Duodenal mucosa (tissue), 2 donors: ENCODE measurements around the gene ETF1.

ENCODE experiments used
- H3K27ac ChIP-seq: one replicate; pipeline ENCODE4 v1.7.0; 2013; ENCODE audit warnings: low read depth, low read length
- H3K27me3 ChIP-seq, 2 donors: one replicate each; pipeline ENCODE4 v1.7.0; 2013; ENCODE audit warnings: low read length in 2 of 2, control low read depth in 1 of 2; ENCODE audit not compliant: insufficient read depth in 2 of 2, control insufficient read depth in 1 of 2
- H3K36me3 ChIP-seq, 2 donors: one replicate each; pipeline ENCODE4 v1.7.0; 2013; ENCODE audit warnings: low read length in 2 of 2, control low read depth in 1 of 2; ENCODE audit not compliant: insufficient read depth in 2 of 2, control insufficient read depth in 1 of 2
- H3K4me1 ChIP-seq, 2 donors: one replicate each; pipeline ENCODE4 v1.7.0; 2013; ENCODE audit warnings: low read length in 2 of 2, control low read depth in 1 of 2; ENCODE audit not compliant: insufficient read depth in 2 of 2, control insufficient read depth in 1 of 2
- H3K4me3 ChIP-seq, 2 donors: one replicate each; pipeline ENCODE4 v1.7.0; 2013; ENCODE audit warnings: low read length in 2 of 2, low read depth in 1 of 2
- H3K9ac ChIP-seq, 2 donors: one replicate each; pipeline ENCODE4 v1.7.0; 2013; ENCODE audit warnings: low read length in 2 of 2, low read depth in 1 of 2
- H3K9me3 ChIP-seq, 2 donors: one replicate each; pipeline ENCODE4 v1.7.0; 2013; ENCODE audit warnings: low read length in 2 of 2, control low read depth in 1 of 2; ENCODE audit not compliant: control insufficient read depth in 1 of 2

The ETF1 gene

DNA sequence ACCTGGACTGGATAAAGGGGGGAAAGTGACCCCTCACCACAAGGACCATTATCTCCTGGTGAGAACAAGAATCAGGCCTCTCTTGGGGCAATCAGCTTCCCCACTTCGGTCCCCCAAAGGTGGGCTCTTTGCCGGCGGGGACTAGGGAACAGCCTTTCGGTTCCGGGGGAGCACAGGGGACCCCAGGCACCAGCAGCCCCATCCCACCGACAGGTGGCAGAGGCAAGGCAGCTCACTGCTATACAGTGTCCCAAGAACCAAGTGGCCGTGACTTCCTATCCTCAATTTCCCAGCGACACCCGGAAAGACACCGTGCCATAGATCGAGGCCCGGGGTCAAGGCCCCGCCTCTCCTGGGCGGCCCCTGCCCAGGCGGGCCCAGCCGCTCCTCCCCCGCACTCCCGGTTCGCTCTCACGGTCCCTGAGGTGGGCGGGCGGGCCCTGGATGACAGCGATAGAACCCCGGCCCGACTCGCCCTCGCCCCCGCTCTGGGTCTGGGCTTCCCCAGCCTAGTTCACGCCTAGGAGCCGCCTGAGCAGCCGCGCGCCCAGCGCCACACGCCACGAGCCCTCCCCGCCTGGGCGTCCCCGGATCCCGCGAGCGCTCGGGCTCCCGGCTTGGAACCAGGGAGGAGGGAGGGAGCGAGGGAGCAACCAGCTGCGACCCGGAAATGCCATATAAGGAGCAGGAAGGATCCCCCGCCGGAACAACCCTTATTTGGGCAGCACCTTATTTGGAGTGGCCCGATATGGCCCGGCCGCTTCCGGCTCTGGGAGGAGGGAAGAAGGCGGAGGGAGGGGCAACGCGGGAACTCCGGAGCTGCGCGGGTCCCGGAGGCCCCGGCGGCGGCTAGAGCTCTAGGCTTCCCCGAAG is 78.4 kb downstream of the ETF1 start:
- Histone ChIP-seq H3K4me1 (peaks cover 13 to 29% of the 10 kb centered on the region in 2 donors), H3K36me3 (peaks cover 0 to 10% of the 10 kb centered on the region in 2 donors), H3K4me3 (peak overlapping the region; percentile 80 to 84)

DNA sequence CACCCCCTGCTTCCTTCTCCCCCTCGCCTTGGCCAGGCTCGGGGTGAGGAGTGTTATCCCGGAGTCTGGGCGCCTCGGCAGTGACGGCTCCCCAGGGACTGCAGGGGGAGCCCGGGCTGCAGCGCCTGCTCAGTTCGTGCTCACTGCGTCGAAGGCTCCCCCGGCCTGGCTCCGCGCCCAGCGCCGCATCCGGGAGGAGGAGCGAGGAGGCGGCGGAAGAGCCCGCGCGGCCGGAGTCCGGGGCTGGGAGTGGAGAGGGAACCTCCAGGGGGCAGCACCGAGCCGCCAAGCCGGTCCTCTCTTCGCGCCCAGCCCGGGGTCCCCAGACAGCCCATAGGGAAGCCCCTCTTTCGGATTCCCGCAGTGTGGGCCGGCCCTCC is 79.0 kb downstream of the ETF1 start:
- H3K4me1 ChIP-seq, result peaks cover 13 to 35% of the 10 kb centered on the region in 2 donors

More for the DNA sequence above, 78.4 kb downstream of the ETF1 start:
- Histone ChIP-seq H3K27me3 (no peaks in the 10 kb centered on the region), H3K27ac (peak overlapping the region; percentile 98), H3K9me3 (no peaks in the 10 kb centered on the region), H3K9ac (peak overlapping the region; percentile 94 to 96)

DNA sequence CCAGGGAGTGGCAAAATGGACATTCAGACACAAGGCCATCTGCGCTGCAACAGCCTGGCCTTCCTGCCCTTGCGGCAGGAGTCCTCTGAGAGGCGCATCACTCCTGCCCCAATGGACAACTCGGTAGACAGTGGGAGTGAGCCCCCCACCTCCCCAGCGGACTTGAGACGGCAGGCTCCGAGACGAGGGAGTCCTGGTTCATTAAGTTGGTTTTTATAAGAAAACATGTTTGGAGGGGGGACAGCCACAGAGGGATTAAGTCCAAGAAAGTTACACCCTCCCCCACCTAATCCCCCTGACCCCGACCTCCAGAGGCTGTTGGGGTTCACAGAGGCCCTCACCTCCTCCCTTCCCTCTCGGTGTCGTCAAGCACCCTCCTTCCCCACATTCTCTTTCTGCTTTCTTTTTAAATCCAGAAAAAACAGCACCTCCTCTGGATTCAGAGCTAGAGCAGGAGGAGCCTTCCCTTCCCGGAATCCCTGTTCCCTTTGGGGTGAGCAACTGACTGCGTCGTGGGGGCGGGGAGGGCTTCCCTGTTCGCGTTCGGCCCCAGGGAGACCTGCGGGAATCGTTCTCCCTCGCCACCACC is 79.5 kb downstream of the ETF1 start:
- Histone ChIP-seq H3K9ac (peak overlapping the region; percentile 88 to 94), H3K36me3 (peaks cover 0 to 10% of the 10 kb centered on the region in 2 donors), H3K9me3 (no peaks in the 10 kb centered on the region), H3K4me3 (peak overlapping the region; percentile 80 to 84), H3K27ac (peak overlapping the region; percentile 98), H3K4me1 (peaks cover 13 to 39% of the 10 kb centered on the region in 2 donors), H3K27me3 (no peaks in the 10 kb centered on the region)

More for the DNA sequence above, 79.0 kb downstream of the ETF1 start:
- peaks cover 0 to 10% of the 10 kb centered on the region in 2 donors for H3K36me3 ChIP-seq
- no peaks in the 10 kb centered on the region for H3K9me3 ChIP-seq
- H3K9ac ChIP-seq, result peak overlapping the region; percentile 94 to 96
- H3K27me3 ChIP-seq, result no peaks in the 10 kb centered on the region
- H3K27ac ChIP-seq, result peak overlapping the region; percentile 98
- H3K4me3 ChIP-seq, result peak overlapping the region; percentile 80 to 84

DNA sequence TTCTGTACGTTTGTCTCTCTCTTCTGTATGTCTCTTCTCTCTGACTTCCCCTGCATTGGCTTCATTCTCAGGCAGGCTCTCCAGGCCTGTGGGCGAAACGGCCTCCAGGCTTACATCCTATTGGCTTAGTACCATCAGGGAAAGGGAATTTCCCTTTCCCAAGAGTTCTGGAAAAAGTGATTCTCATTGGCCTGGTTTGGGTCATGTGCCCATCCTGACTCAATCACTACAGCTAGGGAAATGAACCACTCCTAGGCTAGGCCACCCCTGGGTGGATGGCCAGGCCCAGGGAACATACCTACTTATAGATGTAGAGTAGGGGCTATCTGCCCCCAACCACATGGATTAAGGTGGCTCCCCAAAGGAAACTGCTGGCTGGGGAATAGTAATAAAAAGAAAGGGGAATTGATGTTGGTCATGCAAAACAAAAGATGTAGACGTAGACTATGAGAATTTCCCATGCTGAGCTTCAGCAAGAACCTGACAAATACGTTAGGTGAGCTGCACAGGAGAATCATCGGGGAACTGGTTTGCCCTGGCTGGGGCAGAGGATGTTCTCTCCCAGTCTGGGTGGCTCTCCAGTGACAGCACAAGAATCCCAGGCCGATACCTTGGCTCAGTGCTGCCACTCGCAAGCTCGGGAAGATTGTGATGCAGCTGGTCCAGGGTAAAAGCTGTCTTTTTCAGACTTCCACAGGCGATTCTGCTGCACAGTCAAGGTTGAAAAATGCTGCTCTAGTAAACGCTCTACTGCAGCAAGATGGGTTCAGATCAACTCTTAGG is 81.5 kb downstream of the ETF1 start:
- Histone ChIP-seq H3K27ac (no peak overlapping the region), H3K4me3 (no peak overlapping the region), H3K9me3 (no peaks in the 10 kb centered on the region), H3K4me1 (peaks cover 5 to 28% of the 10 kb centered on the region in 2 donors), H3K36me3 (no peaks in the 10 kb centered on the region), H3K9ac (no peak overlapping the region), H3K27me3 (no peaks in the 10 kb centered on the region)

DNA sequence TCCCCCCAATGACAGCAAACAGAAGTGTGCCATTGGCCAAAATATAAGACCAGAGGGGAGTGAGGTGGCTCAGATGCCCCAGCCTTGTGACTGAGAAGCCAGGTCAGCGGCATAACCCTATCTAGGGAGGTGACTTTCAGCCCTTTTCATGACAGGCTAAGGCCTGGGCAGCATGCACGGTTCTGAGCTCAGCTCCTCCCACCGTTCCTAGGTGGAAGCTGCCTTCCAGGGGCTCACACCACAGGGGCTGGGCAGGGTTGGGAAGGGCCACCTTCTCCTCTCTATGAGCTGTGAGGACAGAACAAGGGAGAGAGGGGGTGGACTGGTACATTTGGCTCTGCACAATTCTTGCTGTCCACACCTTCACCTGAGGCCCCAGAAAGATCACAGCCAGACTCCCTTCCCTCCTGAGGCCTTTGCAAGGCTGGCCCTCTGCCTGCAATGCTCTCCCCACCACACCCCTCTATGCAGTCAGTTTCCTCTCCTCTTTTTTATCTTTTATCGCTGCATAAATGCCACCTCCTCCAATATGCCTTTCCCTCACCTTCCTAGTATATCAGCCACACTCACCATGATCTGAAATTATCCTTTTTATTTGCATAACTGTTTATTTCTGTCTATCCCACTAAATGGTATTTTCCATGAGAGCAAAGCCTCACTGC is 82.9 kb downstream of the ETF1 start:
- Histone ChIP-seq H3K9ac (no peak overlapping the region), H3K36me3 (no peaks in the 10 kb centered on the region), H3K4me3 (no peak overlapping the region), H3K27ac (no peak overlapping the region), H3K4me1 (peaks cover 5 to 19% of the 10 kb centered on the region in 2 donors), H3K9me3 (no peaks in the 10 kb centered on the region), H3K27me3 (no peaks in the 10 kb centered on the region)

DNA sequence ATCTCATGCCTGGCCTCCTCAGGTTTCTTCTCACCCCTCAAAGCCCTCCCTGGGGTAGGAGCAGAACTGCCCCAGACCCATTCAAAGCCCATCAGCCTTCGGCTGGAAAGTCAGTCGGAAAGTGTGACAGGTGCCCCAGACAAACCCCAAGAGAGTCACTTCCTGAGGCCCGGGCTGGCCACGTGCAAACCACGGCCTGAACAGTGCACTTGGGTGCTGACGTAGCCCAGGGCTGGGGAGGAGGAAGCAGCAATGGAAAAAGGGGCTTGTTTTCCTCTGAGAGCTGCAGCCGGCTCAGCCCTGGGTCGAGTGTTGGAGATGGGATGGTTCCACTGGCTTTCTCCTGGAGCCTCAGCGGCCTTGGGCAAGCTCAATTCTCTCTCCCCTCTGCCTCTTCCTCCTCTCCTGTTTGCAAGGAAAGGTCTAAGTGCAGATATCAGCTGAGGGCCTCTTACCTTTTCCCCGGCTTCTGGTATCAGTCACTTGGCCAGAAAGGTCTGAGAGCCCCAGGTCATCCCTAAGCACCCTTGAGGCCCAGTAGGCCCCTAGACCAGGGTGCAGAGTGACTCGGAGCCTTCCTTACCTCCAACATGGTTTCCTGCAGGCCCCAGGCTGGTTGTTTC is 83.6 kb downstream of the ETF1 start:
- Histone ChIP-seq H3K27ac (no peak overlapping the region), H3K9me3 (no peaks in the 10 kb centered on the region), H3K4me3 (no peak overlapping the region), H3K4me1 (peaks cover 5 to 19% of the 10 kb centered on the region in 2 donors), H3K9ac (no peak overlapping the region), H3K27me3 (no peaks in the 10 kb centered on the region), H3K36me3 (no peaks in the 10 kb centered on the region)

GRCh38 chr5:138458856-138459255 is 84.2 kb downstream of the ETF1 start:
- H3K9ac ChIP-seq, result no peak overlapping the region
- H3K4me1 ChIP-seq, result peaks cover 5 to 19% of the 10 kb centered on the region in 2 donors
- no peaks in the 10 kb centered on the region for H3K9me3 ChIP-seq
- no peak overlapping the region for H3K27ac ChIP-seq
- no peaks in the 10 kb centered on the region for H3K36me3 ChIP-seq
- H3K27me3 ChIP-seq, result no peaks in the 10 kb centered on the region
- H3K4me3 ChIP-seq, result no peak overlapping the region

DNA sequence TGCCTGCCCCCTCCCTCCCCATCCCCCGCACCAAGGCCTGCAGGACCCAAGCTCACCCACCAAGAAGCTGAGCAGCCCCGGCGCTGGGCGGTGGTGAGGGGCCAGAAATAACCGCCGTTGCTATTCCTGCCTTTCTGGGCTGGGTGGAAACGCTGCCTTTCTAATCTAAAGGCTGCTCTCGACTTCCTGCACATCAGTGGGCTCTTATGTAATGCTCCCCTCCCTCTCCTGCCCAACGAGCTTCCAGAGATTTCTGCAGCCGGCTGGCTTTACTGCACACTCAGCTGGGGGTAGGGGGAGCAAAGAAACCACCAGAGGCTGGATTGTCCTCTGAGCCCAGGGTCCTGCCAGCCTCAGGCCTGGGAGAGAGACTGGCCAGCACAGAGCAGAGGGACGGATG is 84.7 kb downstream of the ETF1 start:
- no peaks in the 10 kb centered on the region for H3K9me3 ChIP-seq
- no peak overlapping the region for H3K4me3 ChIP-seq
- no peak overlapping the region for H3K27ac ChIP-seq
- peaks cover 5 to 15% of the 10 kb centered on the region in 2 donors for H3K4me1 ChIP-seq
- H3K27me3 ChIP-seq, result no peaks in the 10 kb centered on the region
- no peaks in the 10 kb centered on the region for H3K36me3 ChIP-seq
- H3K9ac ChIP-seq, result no peak overlapping the region

- H3K27ac ChIP-seq, result no peak overlapping the region
- H3K9ac ChIP-seq, result no peak overlapping the region
- no peaks in the 10 kb centered on the region for H3K36me3 ChIP-seq
- peaks cover 5 to 11% of the 10 kb centered on the region in 2 donors for H3K4me1 ChIP-seq
- no peaks in the 10 kb centered on the region for H3K27me3 ChIP-seq
- no peaks in the 10 kb centered on the region for H3K9me3 ChIP-seq
- no peak overlapping the region for H3K4me3 ChIP-seq
Observed at GRCh38 chr5:138457531-138458275, 85.3 kb downstream of the ETF1 start.
